ENCODE measurements around the gene SMPDL3A. TPM values are rescaled to one million over a fixed set of nuclear protein-coding genes. Genes with fewer than 3 reads are reported as not detected.

SMPDL3A gene
- total and polyA plus RNA-seq, 9 of the 15 experiments (the other 6 are each of a cell fraction or from before 2014, with no cell fraction given) = 0.14 to 0.91 (median 0.54) TPM

DNA sequence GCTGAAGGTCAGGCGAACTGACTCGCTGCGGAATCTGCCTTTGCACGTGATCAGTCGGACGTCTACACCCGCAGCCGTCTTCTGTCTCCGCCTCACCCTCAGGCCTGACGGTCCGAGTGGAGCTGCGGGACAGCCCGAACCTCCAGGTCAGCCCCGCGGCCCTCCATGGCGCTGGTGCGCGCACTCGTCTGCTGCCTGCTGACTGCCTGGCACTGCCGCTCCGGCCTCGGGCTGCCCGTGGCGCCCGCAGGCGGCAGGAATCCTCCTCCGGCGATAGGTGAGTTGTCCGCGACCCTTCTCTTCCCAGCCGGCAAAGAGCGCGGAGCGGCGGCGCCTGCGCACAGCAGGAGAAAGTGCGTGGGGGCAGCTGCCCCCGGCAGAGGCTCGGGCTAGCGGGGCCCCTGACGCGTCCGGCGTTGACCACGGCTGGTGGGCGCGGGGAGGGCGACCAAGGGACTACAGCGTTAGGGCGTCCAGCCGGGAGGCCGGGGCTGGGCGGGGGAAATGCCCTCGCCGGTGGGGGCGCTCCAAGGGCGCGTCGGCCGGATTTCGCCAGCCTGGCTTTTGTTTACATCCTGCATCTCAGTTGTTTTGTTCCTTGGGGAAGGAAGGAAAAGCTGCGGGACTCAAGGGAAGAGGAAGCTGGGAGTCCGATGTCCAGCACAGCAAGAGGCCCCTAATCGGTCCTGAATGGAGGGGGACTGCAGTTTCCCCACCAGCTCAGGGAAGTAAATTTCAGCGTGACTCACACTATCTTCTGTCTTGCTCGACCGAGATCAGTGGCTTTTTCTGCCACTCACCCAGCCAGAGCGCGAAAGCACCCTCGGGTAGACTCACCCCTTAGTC, at the start of gene SMPDL3A (continued):
- TF ChIP-seq, protein P1, sequence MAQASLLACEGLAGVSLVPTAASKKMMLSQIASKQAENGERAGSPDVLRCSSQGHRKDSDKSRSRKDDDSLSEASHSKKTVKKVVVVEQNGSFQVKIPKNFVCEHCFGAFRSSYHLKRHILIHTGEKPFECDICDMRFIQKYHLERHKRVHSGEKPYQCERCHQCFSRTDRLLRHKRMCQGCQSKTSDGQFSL (CRISPR knock-in tag; IDR thresholded peaks at IDR 0.05) = no peak
- TF ChIP-seq, protein P1 (tag; IDR thresholded peaks at IDR 0.05) = no peak
- TF ChIP-seq DACH1 (IDR thresholded peaks at IDR 0.05; ENCODE audit: partially characterized antibody) = no peak
- peak; percentile 12 for TF ChIP-seq PHF20 (IDR thresholded peaks at IDR 0.05; ENCODE audit: partially characterized antibody)
- TF ChIP-seq KDM4B (IDR thresholded peaks at IDR 0.05; ENCODE audit: borderline replicate concordance in 2 of 2, low read depth in 1 of 2) = no peak
- TF ChIP-seq RBFOX2 (IDR thresholded peaks at IDR 0.05; ENCODE audit: low read depth, low read length) = peak; percentile 73
- no peak for TF ChIP-seq NR1H2 (CRISPR knock-in tag; IDR thresholded peaks at IDR 0.05)
- TF ChIP-seq BRD4 (IDR thresholded peaks at IDR 0.05) = no peak
- no peak for TF ChIP-seq TEAD1 (CRISPR knock-in tag; IDR thresholded peaks at IDR 0.05)
- no peak for TF ChIP-seq TAF7 (tag; IDR thresholded peaks at IDR 0.05)
- no peak for TF ChIP-seq FUS (optimal IDR thresholded peaks at IDR 0.05; ENCODE audit: low read depth, low read length)
- no peak for TF ChIP-seq RBM34 (IDR thresholded peaks at IDR 0.05; ENCODE audit: borderline replicate concordance, insufficient read depth, low read length)
- TF ChIP-seq CTBP1 (IDR thresholded peaks at IDR 0.05; ENCODE audit: borderline replicate concordance) = peak; percentile 40; the same call in 1 of the 2 replicates
- TF ChIP-seq ZKSCAN3 (CRISPR knock-in tag; IDR thresholded peaks at IDR 0.05) = no peak
- TF ChIP-seq, protein P2, sequence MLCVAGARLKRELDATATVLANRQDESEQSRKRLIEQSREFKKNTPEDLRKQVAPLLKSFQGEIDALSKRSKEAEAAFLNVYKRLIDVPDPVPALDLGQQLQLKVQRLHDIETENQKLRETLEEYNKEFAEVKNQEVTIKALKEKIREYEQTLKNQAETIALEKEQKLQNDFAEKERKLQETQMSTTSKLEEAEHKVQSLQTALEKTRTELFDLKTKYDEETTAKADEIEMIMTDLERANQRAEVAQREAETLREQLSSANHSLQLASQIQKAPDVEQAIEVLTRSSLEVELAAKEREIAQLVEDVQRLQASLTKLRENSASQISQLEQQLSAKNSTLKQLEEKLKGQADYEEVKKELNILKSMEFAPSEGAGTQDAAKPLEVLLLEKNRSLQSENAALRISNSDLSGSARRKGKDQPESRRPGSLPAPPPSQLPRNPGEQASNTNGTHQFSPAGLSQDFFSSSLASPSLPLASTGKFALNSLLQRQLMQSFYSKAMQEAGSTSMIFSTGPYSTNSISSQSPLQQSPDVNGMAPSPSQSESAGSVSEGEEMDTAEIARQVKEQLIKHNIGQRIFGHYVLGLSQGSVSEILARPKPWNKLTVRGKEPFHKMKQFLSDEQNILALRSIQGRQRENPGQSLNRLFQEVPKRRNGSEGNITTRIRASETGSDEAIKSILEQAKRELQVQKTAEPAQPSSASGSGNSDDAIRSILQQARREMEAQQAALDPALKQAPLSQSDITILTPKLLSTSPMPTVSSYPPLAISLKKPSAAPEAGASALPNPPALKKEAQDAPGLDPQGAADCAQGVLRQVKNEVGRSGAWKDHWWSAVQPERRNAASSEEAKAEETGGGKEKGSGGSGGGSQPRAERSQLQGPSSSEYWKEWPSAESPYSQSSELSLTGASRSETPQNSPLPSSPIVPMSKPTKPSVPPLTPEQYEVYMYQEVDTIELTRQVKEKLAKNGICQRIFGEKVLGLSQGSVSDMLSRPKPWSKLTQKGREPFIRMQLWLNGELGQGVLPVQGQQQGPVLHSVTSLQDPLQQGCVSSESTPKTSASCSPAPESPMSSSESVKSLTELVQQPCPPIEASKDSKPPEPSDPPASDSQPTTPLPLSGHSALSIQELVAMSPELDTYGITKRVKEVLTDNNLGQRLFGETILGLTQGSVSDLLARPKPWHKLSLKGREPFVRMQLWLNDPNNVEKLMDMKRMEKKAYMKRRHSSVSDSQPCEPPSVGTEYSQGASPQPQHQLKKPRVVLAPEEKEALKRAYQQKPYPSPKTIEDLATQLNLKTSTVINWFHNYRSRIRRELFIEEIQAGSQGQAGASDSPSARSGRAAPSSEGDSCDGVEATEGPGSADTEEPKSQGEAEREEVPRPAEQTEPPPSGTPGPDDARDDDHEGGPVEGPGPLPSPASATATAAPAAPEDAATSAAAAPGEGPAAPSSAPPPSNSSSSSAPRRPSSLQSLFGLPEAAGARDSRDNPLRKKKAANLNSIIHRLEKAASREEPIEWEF (CRISPR knock-in tag; IDR thresholded peaks at IDR 0.05) = no peak
- TF ChIP-seq POLR3G (IDR thresholded peaks at IDR 0.05; ENCODE audit: extremely low read depth, insufficient read length, insufficient replicate concordance) = no peak
- TF ChIP-seq NCOA2 (IDR thresholded peaks at IDR 0.05; ENCODE audit: partially characterized antibody in 2 of 2) = no peak
- no peak for TF ChIP-seq SRSF1 (IDR thresholded peaks at IDR 0.05; ENCODE audit: low read depth, low read length)
- TF ChIP-seq ZFX (CRISPR knock-in tag; IDR thresholded peaks at IDR 0.05) = peak; percentile 50
- no peak for TF ChIP-seq ATF1 (CRISPR knock-in tag; IDR thresholded peaks at IDR 0.05)
- peak; percentile 50; the same call in 1 of the 2 replicates for TF ChIP-seq ATF1 (tag; IDR thresholded peaks at IDR 0.05)
- no peak for TF ChIP-seq ZSCAN32 (CRISPR knock-in tag; IDR thresholded peaks at IDR 0.05)
- TF ChIP-seq HNRNPK (IDR thresholded peaks at IDR 0.05; ENCODE audit: low read depth, low read length, poor library complexity, severe bottlenecking) = no peak
- no peak for TF ChIP-seq NFATC3 (IDR thresholded peaks at IDR 0.05)
- no peak for TF ChIP-seq SOX6 (IDR thresholded peaks at IDR 0.05)
